AML-193 (cell line): ENCODE data around the gene CYTH3.

Experiments used
- DNase-seq, 2 experiments: peaks; one replicate each; lab custom pipeline; 2025; lab: John Stamatoyannopoulos, UW

Gene CYTH3

DNA sequence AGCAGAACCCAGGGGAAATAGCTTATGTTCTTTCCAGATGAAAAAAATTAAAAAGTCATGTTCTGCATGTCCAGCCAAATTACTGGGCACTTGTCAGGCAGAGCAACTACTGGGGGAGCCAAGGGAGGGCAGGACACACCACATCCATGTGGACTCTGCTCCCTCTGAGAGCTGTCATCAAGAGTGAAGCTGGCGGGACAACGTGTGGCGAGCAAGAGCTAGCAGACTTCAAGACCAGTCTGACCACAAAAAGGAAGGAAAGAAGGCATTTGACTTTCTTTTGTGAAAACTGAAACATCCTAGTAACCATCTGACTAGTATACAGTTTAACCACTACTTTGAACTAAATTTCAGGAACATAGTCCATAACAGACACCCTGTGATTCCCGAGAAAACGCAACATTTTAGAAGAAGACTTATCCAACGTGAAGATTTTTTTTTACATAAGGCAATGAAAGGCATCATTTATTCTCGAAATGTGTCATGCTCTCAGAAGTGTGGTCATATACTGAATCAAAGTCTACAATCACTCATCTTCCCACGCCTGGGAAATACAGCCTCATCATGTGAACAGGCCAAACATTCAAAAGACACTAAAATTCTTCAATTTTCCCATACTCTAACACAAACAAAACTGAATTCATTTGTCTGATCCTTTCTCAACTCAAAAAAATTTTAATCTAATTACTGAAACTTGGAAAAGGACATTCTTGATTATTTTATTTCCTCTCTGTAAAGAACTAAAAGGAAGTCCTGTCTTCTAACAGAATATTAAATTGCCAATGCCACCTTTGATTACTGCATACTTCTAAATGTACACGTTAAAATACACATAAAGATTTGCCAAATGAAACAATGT is 15.5 kb downstream of the CYTH3 start:
- peak; percentile 42 to 44 for DNase-seq

DNA sequence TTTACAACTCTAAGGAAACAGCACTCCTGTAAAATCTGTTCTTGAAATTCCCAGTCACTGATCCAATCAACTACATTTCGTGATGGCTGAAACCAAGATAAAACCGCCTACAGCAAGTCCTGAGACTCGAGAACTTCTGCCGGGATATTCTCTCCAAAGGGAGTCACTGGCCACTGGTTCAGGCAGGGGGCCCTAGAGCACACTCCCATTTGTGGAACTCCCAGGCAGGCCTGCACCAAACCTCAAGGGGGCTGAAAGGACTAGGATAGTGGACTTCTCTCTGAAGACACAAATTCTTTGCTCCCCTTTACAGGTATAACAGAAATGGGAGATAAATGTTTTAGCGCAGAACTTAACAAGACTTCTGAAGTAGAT is 16.3 kb downstream of the CYTH3 start:
- no peak for DNase-seq

DNA sequence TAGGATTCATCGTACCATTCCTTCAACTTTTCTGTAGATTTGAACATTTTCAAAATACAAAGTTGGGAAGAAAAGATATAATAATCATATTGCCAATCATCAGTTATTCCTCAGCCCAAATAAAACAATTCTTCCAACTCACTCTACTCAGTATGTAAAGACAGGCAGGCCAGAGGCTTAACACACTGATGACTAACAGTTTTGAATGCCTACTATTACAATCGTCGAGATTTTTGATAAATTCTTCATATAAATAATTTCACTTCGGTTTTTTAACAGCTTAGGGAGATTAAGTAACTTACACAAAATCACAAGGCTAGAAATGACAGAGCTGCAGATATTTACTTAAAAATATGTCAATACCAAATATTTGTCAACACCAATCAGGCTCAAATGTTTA is 17.6 kb downstream of the CYTH3 start:
- DNase-seq = no peak

DNA sequence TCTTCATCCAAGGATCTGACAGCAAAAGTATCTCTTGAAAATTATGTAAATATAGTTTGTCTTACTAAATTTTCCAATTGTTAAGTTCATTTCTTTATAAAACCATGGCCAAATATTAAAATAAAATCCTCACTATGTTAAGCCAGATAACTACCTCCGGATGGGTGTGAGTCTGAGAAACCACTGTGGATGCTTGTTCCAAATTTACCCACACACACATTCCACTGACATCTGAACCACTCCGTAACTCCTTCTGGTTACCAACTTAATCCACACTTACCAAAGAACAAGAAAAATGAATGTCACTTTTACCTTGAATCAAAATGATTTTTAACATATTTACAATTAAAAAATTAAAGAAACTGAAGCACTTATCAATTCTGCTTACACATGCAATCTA is 19.7 kb downstream of the CYTH3 start:
- DNase-seq = no peak

DNA sequence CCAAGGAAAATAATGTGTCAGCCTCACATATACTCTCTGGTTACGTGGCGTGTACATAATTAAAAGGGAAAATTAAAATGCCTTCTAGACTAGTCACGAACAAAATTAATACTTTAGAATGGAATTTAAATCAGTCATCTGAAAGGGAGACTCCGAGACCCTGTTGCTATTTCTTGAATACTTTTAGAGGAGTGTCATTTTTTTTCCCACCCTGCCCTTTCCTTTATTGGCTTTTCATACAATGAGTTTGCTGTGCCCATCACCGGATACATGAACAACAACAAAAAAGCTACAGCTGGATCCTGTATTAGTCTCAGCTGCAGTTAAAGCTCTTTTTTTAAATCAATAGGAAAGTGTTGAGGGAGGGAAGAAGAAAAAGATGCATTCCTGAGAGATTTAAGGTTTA is 20.1 kb downstream of the CYTH3 start:
- no peak for DNase-seq

DNA sequence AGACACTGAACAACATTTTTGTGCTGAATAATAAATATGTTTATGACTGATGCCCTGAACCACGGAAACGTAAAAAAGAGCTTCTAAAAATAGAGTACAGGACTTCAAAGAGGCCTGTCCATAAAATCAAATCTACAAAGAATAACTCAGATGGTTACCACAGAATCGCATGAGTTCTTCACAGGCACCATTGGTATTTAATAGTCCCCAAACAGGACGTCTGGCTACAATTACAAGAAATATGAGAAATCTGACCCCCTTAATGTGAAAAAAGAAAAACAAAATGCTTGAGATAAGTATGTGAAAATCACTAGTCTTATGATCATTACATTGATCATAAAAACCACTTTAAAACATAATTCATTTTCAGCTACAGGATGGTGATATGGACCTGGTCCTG is 20.8 kb downstream of the CYTH3 start:
- DNase-seq = no peak

DNA sequence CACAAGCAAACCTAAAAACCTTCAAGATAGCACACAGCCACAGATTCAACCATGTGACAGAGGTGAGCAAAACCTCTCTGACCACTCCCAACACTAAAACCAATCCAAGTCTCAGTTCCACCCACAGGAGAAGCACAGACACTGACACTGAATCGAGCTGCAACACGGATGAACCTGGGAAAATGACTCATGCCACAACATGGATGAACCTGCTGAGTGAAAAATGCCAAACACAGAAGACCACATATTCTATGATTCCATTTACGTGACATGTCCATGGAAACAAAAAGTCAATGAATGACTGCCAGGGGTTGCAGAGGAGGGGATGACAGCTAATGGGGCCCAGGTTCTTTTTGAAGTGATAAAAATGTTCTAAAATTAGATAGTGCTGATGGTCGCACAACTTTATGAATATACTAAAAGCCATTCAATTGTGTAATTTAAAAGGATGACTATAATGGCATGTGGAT is 22.0 kb downstream of the CYTH3 start:
- no peak for DNase-seq

DNA sequence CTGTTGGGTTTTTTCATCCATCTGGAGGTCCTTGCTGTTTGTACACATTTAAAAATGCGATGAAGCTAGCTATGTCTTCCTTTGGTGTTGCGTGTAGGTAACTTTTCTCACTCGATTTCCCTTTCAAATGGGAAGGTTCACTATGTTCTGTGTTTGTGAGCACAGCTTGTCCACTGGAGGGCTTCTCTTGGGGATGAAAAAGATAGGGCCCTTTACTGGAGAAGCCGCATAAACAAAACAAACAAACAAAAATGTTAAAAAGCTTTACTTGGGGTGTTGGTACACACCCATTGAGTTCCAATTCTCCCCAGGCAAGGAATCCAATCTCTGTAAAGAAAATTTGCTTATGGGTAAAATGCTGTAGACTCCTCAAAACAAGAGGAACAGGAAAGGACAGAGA is 23.4 kb downstream of the CYTH3 start:
- DNase-seq = no peak

DNA sequence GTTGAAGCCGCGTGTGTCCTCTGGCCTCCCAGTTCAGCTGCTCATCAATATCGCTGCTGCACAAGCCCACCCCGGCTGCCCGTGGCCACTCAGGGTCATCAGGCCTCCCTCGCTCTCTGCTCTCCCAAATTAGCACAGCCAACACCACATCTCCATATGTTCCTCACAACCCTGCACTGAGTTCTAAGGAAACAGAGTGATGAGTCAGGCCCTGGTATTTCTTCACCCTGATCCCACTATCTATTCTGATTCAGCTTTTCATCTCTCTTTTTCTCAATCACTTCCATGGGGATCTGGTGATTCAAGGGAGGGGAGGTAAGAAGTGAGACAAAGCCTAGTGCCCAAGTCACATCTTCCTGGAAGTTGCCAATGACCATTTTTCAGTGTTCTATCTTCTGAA is 23.8 kb downstream of the CYTH3 start:
- DNase-seq = no peak

DNA sequence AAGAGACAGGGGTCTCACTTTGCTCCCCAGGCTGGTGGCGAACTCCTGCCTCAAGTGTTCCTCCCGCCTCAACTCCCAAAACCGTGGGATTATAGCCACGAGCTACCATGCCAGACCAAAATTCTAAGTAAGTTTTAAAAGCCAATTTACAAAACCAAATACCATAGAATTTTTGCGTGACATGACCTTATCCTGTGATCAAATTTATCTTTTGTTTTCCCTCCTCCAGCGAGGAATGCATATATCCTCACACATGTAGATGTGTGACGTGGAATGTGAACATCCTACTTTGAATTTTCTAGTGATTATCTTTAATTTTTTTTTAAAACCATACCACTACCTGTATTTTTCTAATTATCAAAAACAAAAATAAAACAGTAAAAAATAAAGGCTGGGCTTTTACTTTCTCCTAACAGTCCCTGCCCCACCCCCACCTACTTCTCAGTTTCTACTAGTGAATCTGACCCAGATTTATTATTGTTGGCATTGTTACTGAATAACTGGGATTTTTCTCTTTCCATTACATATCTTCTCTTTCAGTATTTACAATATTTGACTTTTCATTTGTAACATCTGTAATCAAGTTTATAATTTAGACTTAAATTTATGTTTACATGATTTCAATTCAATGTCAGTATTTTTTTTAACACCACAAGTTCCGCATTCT is 26.0 kb downstream of the CYTH3 start:
- DNase-seq = no peak

DNA sequence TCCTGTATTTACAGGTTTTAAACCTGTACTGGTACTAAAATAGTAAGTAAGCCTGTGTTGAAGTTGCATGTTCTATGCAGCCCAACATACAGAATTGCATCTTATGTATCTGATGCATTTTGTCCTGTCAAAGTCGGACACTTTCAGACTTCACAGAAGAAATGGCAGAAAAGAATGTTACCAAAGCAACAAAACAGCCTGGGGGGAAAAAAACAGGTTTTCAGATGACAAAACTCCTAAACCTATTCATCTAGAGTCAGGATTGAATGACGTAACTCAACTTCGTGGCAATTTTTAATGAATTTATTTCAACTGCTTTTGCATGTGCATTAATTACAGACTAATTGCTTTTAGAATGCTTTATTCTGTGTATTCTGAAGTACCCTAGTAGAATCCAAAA is 28.4 kb downstream of the CYTH3 start:
- no peak for DNase-seq

DNA sequence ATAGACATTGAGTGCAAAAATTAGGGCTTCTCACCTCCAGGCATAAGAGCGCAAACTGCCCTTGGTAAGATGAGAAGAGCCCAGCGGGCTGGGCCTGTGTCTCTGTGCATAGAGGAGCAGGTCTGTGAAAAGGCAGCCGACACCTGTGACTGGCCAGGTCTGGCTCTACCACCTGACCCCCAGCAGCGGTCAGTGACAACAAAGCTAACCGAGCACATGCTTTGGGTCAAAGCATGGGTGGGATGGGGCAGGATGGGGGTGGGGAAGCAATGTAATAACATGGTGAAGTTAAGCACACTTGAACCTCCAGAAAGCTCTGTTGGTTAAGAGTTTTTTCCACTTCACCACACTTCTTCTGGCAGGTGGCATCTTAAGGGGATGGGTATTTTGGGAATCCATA is 29.3 kb downstream of the CYTH3 start:
- no peak for DNase-seq

DNA sequence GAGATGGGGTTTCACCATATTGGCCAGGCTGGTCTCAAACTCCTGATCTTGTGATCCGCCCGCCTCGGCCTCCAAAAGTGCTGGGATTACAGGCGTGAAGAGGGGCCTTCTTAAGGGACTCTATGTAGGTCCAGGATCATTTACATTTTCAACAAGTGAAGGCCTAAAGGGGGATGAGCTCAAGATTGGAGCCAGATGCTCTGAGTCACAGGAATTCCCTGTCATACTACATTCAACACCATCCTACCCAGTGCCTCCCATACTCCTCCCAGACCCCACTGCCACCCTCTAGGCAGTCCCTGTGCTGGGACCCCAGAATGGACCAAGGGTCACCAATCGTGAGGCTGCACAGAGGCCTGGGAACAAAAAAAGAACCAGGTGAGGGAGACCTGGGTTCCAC is 29.9 kb downstream of the CYTH3 start:
- no peak for DNase-seq

DNA sequence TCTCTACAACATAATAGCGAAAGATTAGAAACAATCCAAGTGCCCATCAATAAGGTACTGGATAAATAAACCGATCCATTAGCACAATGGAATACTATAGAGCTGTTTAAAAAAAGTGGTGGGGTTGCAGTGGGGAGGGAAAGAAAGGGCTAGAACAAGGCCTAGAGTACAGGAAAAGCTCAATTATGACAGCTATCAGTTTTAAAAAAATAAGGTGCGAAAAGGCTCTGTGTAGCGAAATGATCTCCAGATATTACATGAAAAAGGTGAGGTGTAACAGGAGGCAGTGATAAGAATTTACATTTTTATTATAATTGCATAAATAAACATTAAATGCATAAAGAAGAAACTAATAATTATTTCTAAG is 30.8 kb downstream of the CYTH3 start:
- DNase-seq = no peak

DNA sequence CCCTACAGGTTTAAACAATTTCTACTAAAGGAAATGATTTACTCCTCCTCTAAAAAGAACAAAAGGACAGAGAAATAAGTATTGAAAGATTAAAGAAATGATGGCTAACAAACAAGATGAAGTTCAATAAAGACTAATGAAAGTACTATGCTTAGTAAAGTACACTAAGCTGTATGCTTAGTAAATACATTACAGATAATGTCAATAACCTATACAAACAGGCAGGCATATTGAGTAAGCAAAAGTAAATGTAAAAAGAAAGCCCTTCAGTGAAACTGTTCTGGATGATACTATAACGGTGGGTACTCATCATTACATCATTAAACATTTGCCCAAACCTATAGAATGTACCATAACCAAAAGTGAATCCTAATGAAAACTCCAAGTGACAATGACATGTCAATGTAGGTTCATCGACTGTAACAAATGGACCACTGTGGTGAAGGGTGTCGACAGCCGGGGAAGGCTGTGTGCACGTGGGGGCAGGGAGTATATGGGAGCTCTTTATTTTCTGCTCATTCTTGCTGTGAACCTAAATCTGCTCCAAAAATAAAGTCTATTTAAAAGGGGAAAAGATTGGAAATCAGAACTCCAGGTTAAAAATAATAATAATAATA is 34.0 kb downstream of the CYTH3 start:
- DNase-seq = no peak

DNA sequence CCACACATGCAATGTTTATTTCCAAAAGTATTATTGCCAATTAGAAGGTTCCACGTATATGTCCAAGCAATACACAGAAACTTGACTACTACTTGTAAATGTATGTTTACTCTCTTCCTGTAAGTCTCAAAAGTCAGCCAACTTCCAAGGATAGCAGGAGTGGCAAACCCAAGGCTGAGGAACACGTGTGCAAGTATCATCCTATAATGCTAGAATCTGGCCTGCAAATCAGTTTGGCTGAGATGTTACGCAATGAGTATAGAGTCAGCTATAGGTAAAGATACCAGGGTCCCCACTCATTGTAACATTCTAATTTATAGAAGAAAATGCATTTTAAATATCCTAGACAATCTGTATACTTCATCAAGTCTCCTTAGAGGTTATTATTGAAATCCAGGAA is 34.7 kb downstream of the CYTH3 start:
- DNase-seq = no peak

DNA sequence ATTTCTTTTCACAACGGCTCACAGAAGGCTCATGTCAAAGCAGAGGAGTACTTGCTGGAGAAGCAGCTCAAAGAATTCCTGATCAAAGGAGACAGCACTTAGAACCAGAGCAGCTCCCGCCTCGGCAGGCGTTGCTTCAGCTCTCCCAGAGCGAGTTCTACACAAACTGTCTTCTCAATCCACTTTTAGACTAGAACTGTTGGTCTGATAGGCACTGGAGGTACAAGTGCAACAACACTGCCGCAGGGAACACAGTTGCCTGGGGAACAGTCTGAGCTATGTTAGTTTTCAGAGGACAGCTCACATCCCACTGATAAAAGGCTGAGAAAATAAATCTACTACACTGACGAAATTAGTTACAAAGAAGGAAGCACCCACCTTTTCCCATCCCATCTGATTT is 35.4 kb downstream of the CYTH3 start:
- DNase-seq = no peak

DNA sequence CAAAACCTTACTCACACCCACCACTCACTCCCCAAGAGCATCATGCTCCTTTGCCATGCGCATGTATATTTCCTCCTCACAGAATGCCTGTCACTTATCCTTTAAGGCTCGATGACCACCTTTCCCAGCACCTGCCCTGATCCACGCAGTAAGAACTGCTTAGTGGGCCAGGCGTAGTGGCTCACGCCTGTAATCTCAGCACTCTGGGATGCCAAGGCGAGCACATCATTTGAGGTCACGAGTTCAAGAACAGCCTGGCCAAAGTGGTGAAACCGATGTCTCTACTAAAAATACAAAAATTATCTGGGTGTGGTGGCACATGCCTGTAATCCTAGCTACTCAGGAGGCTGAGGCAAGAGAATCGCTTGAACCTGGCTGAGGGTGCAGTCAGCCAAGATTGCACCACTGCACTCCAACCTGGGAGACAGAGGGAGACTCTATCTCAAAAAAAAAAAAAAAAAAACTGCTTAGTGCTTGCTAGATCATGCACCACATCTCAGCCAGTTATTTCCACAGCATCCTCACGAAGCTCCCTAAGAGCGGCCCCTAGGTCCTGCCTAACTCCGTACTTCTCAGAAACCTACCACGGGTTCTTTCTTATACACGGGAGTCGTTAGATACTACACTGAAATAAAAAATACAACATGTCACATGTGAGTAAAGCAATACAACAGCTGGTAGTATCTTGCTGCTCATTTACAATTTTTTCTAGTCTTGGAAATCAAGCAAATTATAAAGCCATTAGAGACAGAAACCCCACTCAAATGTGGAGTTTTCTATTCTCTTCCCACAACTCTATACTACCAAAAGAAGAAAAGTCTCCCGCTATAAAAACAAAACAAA is 37.2 kb downstream of the CYTH3 start:
- no peak for DNase-seq

DNA sequence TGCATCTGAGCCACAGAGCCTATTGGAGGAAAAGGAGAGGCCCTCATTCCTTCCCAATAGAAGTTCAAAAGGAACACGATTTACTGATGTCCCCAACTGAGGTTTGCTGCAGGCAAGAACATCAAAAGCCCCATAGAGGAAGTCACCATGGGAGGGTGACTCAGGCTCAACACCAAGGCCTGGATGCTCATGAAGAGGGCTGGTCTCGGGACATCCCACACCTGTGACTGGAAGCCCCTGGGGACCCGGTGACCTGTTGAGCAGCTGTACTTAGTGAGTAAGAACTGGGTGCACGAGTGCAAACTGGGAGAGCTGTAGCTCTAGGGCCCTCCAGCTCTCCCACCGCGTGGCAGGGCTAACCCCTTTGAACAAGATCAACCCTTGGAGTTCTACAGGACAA is 38.0 kb downstream of the CYTH3 start:
- no peak for DNase-seq

DNA sequence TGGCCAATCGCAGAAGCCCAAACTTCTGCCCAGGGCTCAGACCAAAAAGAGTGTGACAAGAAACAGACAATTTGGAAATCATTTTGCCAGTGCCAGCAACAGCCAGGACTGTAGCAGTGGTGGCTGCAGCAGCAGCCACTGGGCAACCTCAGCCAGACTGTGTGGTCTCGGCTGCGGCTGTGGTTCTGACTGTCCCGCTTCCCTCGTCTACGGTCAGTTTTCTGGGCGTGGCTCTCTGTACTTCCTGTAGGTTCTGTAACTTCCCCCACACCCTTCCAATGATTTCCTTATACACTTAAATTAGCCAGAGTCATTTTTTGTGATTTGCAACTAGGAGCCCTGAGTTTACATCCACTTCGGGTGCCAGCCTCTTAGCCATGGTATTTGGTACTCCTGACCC is 39.9 kb downstream of the CYTH3 start:
- DNase-seq = peak; percentile 32 to 66

DNA sequence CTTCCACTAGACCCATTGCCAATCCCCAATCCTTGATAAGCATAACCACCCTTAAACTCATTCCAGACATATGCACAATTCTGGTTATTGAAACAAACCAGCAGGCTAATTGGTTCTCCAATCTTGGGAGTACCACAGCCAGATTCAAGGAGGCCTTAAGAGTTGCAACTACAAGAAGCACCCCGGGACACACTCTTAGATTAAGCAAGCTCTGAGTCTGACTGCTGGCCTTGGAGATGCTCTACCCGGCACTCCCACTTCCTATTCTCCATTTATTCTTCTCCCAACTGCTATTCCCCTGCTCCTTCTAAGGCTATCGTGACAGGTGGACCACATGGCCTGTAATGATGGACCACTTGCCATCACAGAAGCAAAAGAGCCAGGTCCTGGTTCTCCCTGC is 40.3 kb downstream of the CYTH3 start:
- DNase-seq = peak in 1 of 2 experiments; percentile 1

DNA sequence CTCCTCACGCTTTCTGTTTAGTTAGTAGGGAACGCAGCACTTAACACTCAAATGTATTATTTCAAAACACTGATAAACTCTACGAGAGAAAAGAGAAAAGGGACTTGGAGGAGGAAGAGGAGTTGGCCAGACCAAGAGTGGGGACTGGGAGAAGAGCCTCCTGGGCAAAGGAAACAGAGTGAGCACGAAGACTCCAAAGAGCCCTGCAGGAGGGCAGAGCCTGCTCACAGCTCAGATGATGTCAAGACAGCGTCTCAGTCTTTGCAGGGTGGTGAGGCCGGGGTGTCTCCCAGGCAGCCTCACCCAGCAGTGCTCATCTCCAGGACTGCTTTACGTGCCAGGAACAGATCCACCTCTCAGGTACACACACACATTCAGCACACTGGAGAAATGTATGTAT is 41.2 kb downstream of the CYTH3 start:
- DNase-seq = no peak
